KMS-11 (cell line): ENCODE results near the gene ACSBG1.

Source experiments
- H2AFZ ChIP-seq: fragments of 200-600 bp; sonication (generic); 2 replicates; pipeline ENCODE4 v1.6.1; 2016; ENCODE audit warnings: antibody characterized with exemption, mixed run types, low read depth
- H3K27ac ChIP-seq: fragments of 200-600 bp; sonication (generic); 2 replicates; pipeline ENCODE4 v1.6.1; 2016; ENCODE audit warnings: mild to moderate bottlenecking, mixed run types
- H3K27me3 ChIP-seq: fragments of 200-600 bp; sonication (generic); 2 replicates; pipeline ENCODE4 v1.6.1; 2017; ENCODE audit warnings: mild to moderate bottlenecking, low read depth, mixed run types, moderate library complexity; ENCODE audit not compliant: insufficient read depth
- H3K36me3 ChIP-seq: fragments of 200-600 bp; sonication (generic); 2 replicates; pipeline ENCODE4 v1.6.1; 2017; ENCODE audit warnings: mild to moderate bottlenecking, mixed run types; ENCODE audit not compliant: insufficient read depth
- H3K4me1 ChIP-seq: fragments of 200-600 bp; sonication (generic); 2 replicates; pipeline ENCODE4 v1.6.1; 2016; ENCODE audit warnings: mild to moderate bottlenecking, low read depth, mixed run types; ENCODE audit not compliant: poor library complexity, severe bottlenecking
- H3K4me2 ChIP-seq: fragments of 200-600 bp; sonication (generic); 2 replicates; pipeline ENCODE4 v1.7.0; 2016; ENCODE audit warnings: mild to moderate bottlenecking, mixed run types
- H3K4me3 ChIP-seq: fragments of 200-600 bp; sonication (generic); IDR thresholded peaks from 2 replicates; pipeline ENCODE4 v1.6.1; 2017; ENCODE audit warnings: low read depth, low read length, mixed read lengths; ENCODE audit not compliant: insufficient read depth
- H3K79me2 ChIP-seq: fragments of 200-600 bp; sonication (generic); 2 replicates; pipeline ENCODE4 v1.6.1; 2016; ENCODE audit warnings: low read depth, mixed run types; ENCODE audit not compliant: insufficient read depth
- H3K9ac ChIP-seq: fragments of 200-600 bp; sonication (generic); 2 replicates; pipeline ENCODE4 v1.6.1; 2016; ENCODE audit warnings: mild to moderate bottlenecking, mixed run types
- H4K20me1 ChIP-seq: fragments of 200-600 bp; sonication (generic); 2 replicates; pipeline ENCODE4 v1.6.1; 2016; ENCODE audit warnings: mild to moderate bottlenecking, mixed run types; ENCODE audit not compliant: insufficient read depth
- CTCF ChIP-seq: fragments of 200-600 bp; sonication (generic); conservative IDR thresholded peaks from 2 replicates; pipeline ENCODE4 v1.6.1; 2017; ENCODE audit warnings: low read depth, mild to moderate bottlenecking, antibody characterized with exemption, low read length, moderate library complexity, mixed read lengths

Gene ACSBG1

GRCh38 chr15:78212546-78213424 lies 21.6 kb downstream of the ACSBG1 start:
- Histone ChIP-seq H3K36me3 (no peaks in the 10 kb centered on the region), H3K27me3 (no peaks in the 10 kb centered on the region), H3K27ac (no peak overlapping the region), H3K4me1 (no peaks in the 10 kb centered on the region), H3K9ac (no peak overlapping the region), H3K79me2 (no peaks in the 10 kb centered on the region), H3K4me2 (no peak overlapping the region), H2AFZ (no peak overlapping the region), H4K20me1 (no peaks in the 10 kb centered on the region), H3K4me3 (no peak overlapping the region)
- no peak for TF ChIP-seq CTCF

GRCh38 chr15:78212008-78212407 lies 22.4 kb downstream of the ACSBG1 start:
- no peaks in the 10 kb centered on the region for H4K20me1 ChIP-seq
- H3K79me2 ChIP-seq, result no peaks in the 10 kb centered on the region
- H3K4me3 ChIP-seq, result no peak overlapping the region
- no peak overlapping the region for H3K4me2 ChIP-seq
- no peaks in the 10 kb centered on the region for H3K4me1 ChIP-seq
- no peak overlapping the region for H3K27ac ChIP-seq
- no peaks in the 10 kb centered on the region for H3K36me3 ChIP-seq
- no peak for TF ChIP-seq CTCF
- no peak overlapping the region for H2AFZ ChIP-seq
- no peak overlapping the region for H3K9ac ChIP-seq
- H3K27me3 ChIP-seq, result no peaks in the 10 kb centered on the region

GRCh38 chr15:78211189-78211921 lies 23.0 kb downstream of the ACSBG1 start:
- H3K4me2 ChIP-seq, result no peak overlapping the region
- no peak overlapping the region for H2AFZ ChIP-seq
- H4K20me1 ChIP-seq, result no peaks in the 10 kb centered on the region
- no peak overlapping the region for H3K27ac ChIP-seq
- TF ChIP-seq CTCF, result no peak
- no peaks in the 10 kb centered on the region for H3K36me3 ChIP-seq
- no peaks in the 10 kb centered on the region for H3K79me2 ChIP-seq
- H3K27me3 ChIP-seq, result no peaks in the 10 kb centered on the region
- no peak overlapping the region for H3K9ac ChIP-seq
- H3K4me1 ChIP-seq, result no peaks in the 10 kb centered on the region
- H3K4me3 ChIP-seq, result no peak overlapping the region

GRCh38 chr15:78210349-78210717 lies 24.0 kb downstream of the ACSBG1 start:
- no peak overlapping the region for H3K4me2 ChIP-seq
- H3K27ac ChIP-seq, result no peak overlapping the region
- H3K79me2 ChIP-seq, result no peaks in the 10 kb centered on the region
- no peak for TF ChIP-seq CTCF
- no peak overlapping the region for H2AFZ ChIP-seq
- H3K27me3 ChIP-seq, result no peaks in the 10 kb centered on the region
- no peaks in the 10 kb centered on the region for H4K20me1 ChIP-seq
- H3K4me3 ChIP-seq, result no peak overlapping the region
- H3K9ac ChIP-seq, result no peak overlapping the region
- no peaks in the 10 kb centered on the region for H3K4me1 ChIP-seq
- H3K36me3 ChIP-seq, result no peaks in the 10 kb centered on the region
